HepG2 (cell line): ENCODE measurements around the gene NEURL3. TPM values are rescaled to one million over a fixed set of nuclear protein-coding genes. Genes with fewer than 3 reads are reported as not detected.

Source experiments
- ATAC-seq: fragments of 200-7000 bp; cut with Tn5 transposase; 3 replicates; pipeline ENCODE4 v1.9.1; 2020; ENCODE audit warnings: mild to moderate bottlenecking, moderate library complexity
- BruUV-seq: library from RNA; stranded (reverse); fragments of 400-500 nt; replicated peaks from 2 replicates; lab custom pipeline; 2021; lab: Mats Ljungman, UMichigan
- CTCF ChIA-PET: fragments of 300-600 bp; formaldehyde crosslinking; extraction: SDS; loops from one replicate; lab custom pipeline; 2021; ENCODE audit warnings: low total read pairs, inconsistent platforms, low intra/inter-chr PET ratio; lab: Yijun Ruan, JAX
- POLR2A ChIA-PET: fragments of 350-600 bp; sonication (Branson Sonifier 250); formaldehyde crosslinking; loops from one replicate; lab custom pipeline; 2020; ENCODE audit warnings: antibody characterized with exemption, inconsistent platforms; lab: Yijun Ruan, JAX
- DNase-seq: peaks from one replicate; pipeline ENCODE4 v3.0.0-alpha.2; 2015; ENCODE audit warnings: low spot score
- FAIRE-seq: peaks from 3 replicates; lab custom pipeline; 2011; peaks lifted over from hg19 to GRCh38; lab: Jason Lieb, UNC
- H2AFZ ChIP-seq: one replicate; pipeline ENCODE4 v1.6.1; 2011; ENCODE audit warnings: low read length, inconsistent platforms
- H3K27ac ChIP-seq: fragments of 300-600 bp; 3 replicates; pipeline ENCODE4 v1.8.0; 2011; ENCODE audit warnings: mixed run types, mild to moderate bottlenecking, mixed read lengths, low read length, inconsistent platforms; ENCODE audit not compliant: insufficient read depth; ENCODE audit errors: extremely low read length
- H3K27me3 ChIP-seq, 2 experiments: fragments of 200-600 bp in 1 of 2; 2 replicates in 1 of 2; 3 replicates in 1 of 2; pipeline versions ENCODE4 v1.6.0 to v1.8.0; 2011; ENCODE audit warnings: low read length in 2 of 2, mild to moderate bottlenecking in 2 of 2, moderate library complexity in 2 of 2, inconsistent platforms in 1 of 2; ENCODE audit not compliant: insufficient read depth in 2 of 2, control insufficient read depth in 1 of 2
- H3K36me3 ChIP-seq, 2 experiments: fragments of 200-600 bp in 1 of 2; replicated peaks in 1 of 2; 2 replicates in 1 of 2; 3 replicates in 1 of 2; pipeline versions ENCODE4 v1.5.1 to v1.8.0; 2011; ENCODE audit warnings: low read length in 2 of 2, inconsistent platforms in 1 of 2; ENCODE audit not compliant: insufficient read depth in 2 of 2, control insufficient read depth in 1 of 2
- H3K4me1 ChIP-seq: 2 replicates; pipeline ENCODE4 v1.5.1; 2012; ENCODE audit warnings: low read length, inconsistent platforms; ENCODE audit not compliant: insufficient read depth
- H3K4me2 ChIP-seq: 2 replicates; pipeline ENCODE4 v1.6.0; 2011; ENCODE audit warnings: low read depth, low read length, inconsistent platforms
- H3K4me3 ChIP-seq, 3 experiments: fragments of 200-600 bp in 1 of 3; sonication (generic), shearing (Covaris generic) in 1 of 3; replicated peaks in 1 of 3; 2 replicates each; pipeline ENCODE4 v1.5.1; 2011 to 2016; ENCODE audit warnings: low read length in 3 of 3, inconsistent platforms in 2 of 3, low read depth in 2 of 3, mild to moderate bottlenecking in 2 of 3, control low read depth in 1 of 3, mixed read lengths in 1 of 3; ENCODE audit not compliant: insufficient read depth in 1 of 3
- H3K79me2 ChIP-seq: one replicate; pipeline ENCODE4 v1.6.1; 2011; ENCODE audit warnings: low read length, inconsistent platforms; ENCODE audit not compliant: insufficient read depth
- H3K9ac ChIP-seq: 2 replicates; pipeline ENCODE4 v1.6.0; 2011; ENCODE audit warnings: mild to moderate bottlenecking, low read depth, low read length, inconsistent platforms; ENCODE audit not compliant: insufficient read depth
- H3K9me3 ChIP-seq: 2 replicates; pipeline ENCODE4 v1.5.1; 2012; ENCODE audit warnings: mild to moderate bottlenecking, low read length
- H4K20me1 ChIP-seq: 2 replicates; pipeline ENCODE4 v1.6.0; 2011; ENCODE audit warnings: inconsistent platforms, mild to moderate bottlenecking, low read length, moderate library complexity; ENCODE audit not compliant: insufficient read depth
- KLF15 ChIP-seq: sonication (generic); formaldehyde crosslinking; IDR thresholded peaks from 2 replicates; pipeline ENCODE4 v1.8.1; 2023; ENCODE audit warnings: borderline replicate concordance, mild to moderate bottlenecking, inconsistent platforms, missing genetic modification reagents, mixed read lengths
- MEIS2 ChIP-seq: sonication (generic); formaldehyde crosslinking; IDR thresholded peaks from 2 replicates; pipeline ENCODE4 v1.9.0; 2021; ENCODE audit warnings: mild to moderate bottlenecking, missing genetic modification reagents
- RBFOX2 ChIP-seq: fragments of 200-400 bp; formaldehyde crosslinking; IDR thresholded peaks from 2 replicates; pipeline ENCODE4 v1.6.1; 2017; ENCODE audit warnings: low read depth, mild to moderate bottlenecking, low read length
- ZNF788 ChIP-seq: sonication (generic); formaldehyde crosslinking; IDR thresholded peaks from 2 replicates; pipeline ENCODE4 v1.5.0; 2020; ENCODE audit warnings: mild to moderate bottlenecking, missing genetic modification reagents, borderline replicate concordance
- WGBS: methylation state at CpG from one replicate; pipeline ENCODE4 v1.1.6; 2017; ENCODE audit warnings: low lambda C conversion rate; 5-methylcytosine and 5-hydroxymethylcytosine counted together
- in situ Hi-C: cut with HindIII; loops from 2 replicates; pipeline ENCODE4 v1.10.0; 2017; ENCODE audit warnings: low pct_unique_long_range_greater_than_20kb; ENCODE audit not compliant: extremely low pct_ligation_motif_present
- intact Hi-C: fragments of 100-400 bp; cut with micrococcal nuclease; formaldehyde crosslinking; loops from one replicate; pipeline ENCODE4 v1.10.0; 2022; ENCODE audit not compliant: unreplicated experiment
- polyA plus RNA-seq, 8 experiments: library from polyadenylated mRNA; depleted of rRNA in 3 of 8; stranded (reverse) in 7 of 8; unstranded in 1 of 8; fragments of >200 nt; fragmentation: Illumina TruSeq in 4 of 8; extraction: Trizol in 4 of 8; gene quantifications; 2 replicates each; pipeline versions ENCODE4 v1.2.1 to v1.2.3, GENCODE V29; 2011 to 2016; ENCODE audit warnings: low read depth in 4 of 8, missing spikeins in 1 of 8, mixed read lengths in 1 of 8; ENCODE audit not compliant: insufficient read depth in 1 of 8
- total RNA-seq, 5 experiments: library from RNA; depleted of rRNA; stranded (reverse); fragments of >200 nt; fragmentation: Illumina TruSeq; extraction: Trizol; gene quantifications; 2 replicates each; pipeline ENCODE4 v1.2.3, GENCODE V29; 2016; ENCODE audit warnings: low read depth in 1 of 5
- TF ChIP-seq, protein P1 (sequence below), 2 experiments: fragments of 450-650 bp in 1 of 2; sonication (generic) in 1 of 2; formaldehyde crosslinking; IDR thresholded peaks; 2 replicates each; pipeline versions ENCODE4 v1.5.0 to v1.8.0; 2020 to 2022; ENCODE audit warnings: mild to moderate bottlenecking in 1 of 2, missing genetic modification reagents in 1 of 2
- TF ChIP-seq, protein P2 (sequence below): sonication (generic); formaldehyde crosslinking; IDR thresholded peaks from 2 replicates; pipeline ENCODE4 v1.8.1; 2023; ENCODE audit warnings: mild to moderate bottlenecking, inconsistent platforms, moderate library complexity, missing genetic modification reagents, borderline replicate concordance

NEURL3 gene
- total and polyA plus RNA-seq, 2 of the 13 experiments (the other 11 are each of a cell fraction or from before 2014, with no cell fraction given): 0.16 to 1.2 TPM

DNA sequence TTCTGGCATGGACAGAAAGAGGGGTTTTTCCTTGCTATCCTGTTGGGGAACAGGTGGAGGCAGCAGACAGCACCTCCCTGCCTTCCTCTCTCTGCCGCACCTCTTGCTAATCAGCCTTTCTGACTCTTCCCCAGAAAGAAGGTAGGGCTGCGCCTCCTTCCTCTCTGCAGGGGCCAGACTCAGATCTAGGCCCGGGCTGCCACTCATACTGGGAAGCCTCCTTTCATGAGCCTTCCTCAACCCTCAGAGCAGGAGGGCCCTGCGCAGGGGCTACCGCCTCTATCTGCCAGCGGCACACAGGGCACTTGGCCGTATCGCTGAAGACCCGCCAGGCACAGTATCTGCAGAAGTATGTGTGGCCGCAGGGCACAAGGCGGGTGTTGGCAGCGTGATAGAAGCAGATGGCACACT lies 7.1 kb downstream of the NEURL3 start:
- intact Hi-C loops: no loop called here
- FAIRE-seq: no peak
- POLR2A ChIA-PET: no interaction called here
- 68% methylated on average over 12 of the region's 12 CpGs for WGBS
- H3K4me3 ChIP-seq: no peak overlapping the region
- in situ Hi-C loops: no loop called here
- no peak for TF ChIP-seq ZNF788 (CRISPR knock-in tag)
- TF ChIP-seq KLF15 (CRISPR knock-in tag): no peak
- TF ChIP-seq, protein P1, sequence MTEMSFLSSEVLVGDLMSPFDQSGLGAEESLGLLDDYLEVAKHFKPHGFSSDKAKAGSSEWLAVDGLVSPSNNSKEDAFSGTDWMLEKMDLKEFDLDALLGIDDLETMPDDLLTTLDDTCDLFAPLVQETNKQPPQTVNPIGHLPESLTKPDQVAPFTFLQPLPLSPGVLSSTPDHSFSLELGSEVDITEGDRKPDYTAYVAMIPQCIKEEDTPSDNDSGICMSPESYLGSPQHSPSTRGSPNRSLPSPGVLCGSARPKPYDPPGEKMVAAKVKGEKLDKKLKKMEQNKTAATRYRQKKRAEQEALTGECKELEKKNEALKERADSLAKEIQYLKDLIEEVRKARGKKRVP (CRISPR knock-in tag; IDR thresholded peaks at IDR 0.05): no peak
- TF ChIP-seq MEIS2 (CRISPR knock-in tag): no peak
- TF ChIP-seq RBFOX2: no peak
- TF ChIP-seq, protein P2, sequence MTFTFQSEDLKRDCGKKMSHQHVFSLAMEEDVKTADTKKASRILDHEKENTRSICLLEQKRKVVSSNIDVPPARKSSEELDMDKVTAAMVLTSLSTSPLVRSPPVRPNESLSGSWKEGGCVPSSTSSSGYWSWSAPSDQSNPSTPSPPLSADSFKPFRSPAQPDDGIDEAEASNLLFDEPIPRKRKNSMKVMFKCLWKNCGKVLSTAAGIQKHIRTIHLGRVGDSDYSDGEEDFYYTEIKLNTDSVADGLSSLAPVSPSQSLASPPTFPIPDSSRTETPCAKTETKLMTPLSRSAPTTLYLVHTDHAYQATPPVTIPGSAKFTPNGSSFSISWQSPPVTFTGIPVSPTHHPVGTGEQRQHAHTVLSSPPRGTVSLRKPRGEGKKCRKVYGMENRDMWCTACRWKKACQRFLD: no peak
- TF ChIP-seq, all 625 proteins: peak for 0
- BruUV-seq: no TSS peak
- no peaks in the 10 kb centered on the region for H4K20me1 ChIP-seq
- no peak for ATAC-seq
- H3K9ac ChIP-seq: no peak overlapping the region
- no peak overlapping the region for H2AFZ ChIP-seq
- H3K9me3 ChIP-seq: no peaks in the 10 kb centered on the region
- CTCF ChIA-PET: no interaction called here
- no peaks in the 10 kb centered on the region for H3K36me3 ChIP-seq
- no peak overlapping the region for H3K27ac ChIP-seq
- DNase-seq: no peak
- peaks cover 0 to 5% of the 10 kb centered on the region in 2 experiments; a peak in 2 of 5 replicates for H3K27me3 ChIP-seq
- H3K4me1 ChIP-seq: peaks cover 21% of the 10 kb centered on the region
- no peak overlapping the region for H3K4me2 ChIP-seq
- no peaks in the 10 kb centered on the region for H3K79me2 ChIP-seq
